HepG2 (cell line): Measurements from ENCODE around the gene ZBED5. TPM values are rescaled to one million over a fixed set of nuclear protein-coding genes. Genes with fewer than 3 reads are reported as not detected.

Experiments
- CBX2 ChIP-seq, 2 experiments: fragments of 200-600 bp in 1 of 2; sonication (generic); formaldehyde crosslinking in 1 of 2; IDR thresholded peaks; 2 replicates each; pipeline versions ENCODE4 v1.7.0 to v1.8.1; 2018 to 2022; ENCODE audit warnings: low read depth in 2 of 2, low read length in 1 of 2, mild to moderate bottlenecking in 1 of 2, missing genetic modification reagents in 1 of 2
- DZIP1 ChIP-seq: sonication (generic); formaldehyde crosslinking; IDR thresholded peaks from 2 replicates; pipeline ENCODE4 v1.5.0; 2020; ENCODE audit warnings: mild to moderate bottlenecking, missing genetic modification reagents
- HDAC1 ChIP-seq: sonication (generic); formaldehyde crosslinking; IDR thresholded peaks from 2 replicates; pipeline ENCODE4 v1.5.1; 2020; ENCODE audit warnings: mild to moderate bottlenecking, missing genetic modification reagents
- MAFK ChIP-seq, 2 experiments: IDR thresholded peaks in 1 of 2; conservative IDR thresholded peaks in 1 of 2; 2 replicates each; pipeline ENCODE4 v1.6.1; 2011; ENCODE audit warnings: improper control_type of control experiment in 2 of 2, low read length in 2 of 2
- SKIL ChIP-seq: sonication (generic); formaldehyde crosslinking; IDR thresholded peaks from 2 replicates; pipeline ENCODE4 v1.8.0; 2022; ENCODE audit warnings: missing genetic modification reagents, mild to moderate bottlenecking, moderate library complexity, borderline replicate concordance
- SMARCC2 ChIP-seq: fragments of 450-650 bp; IDR thresholded peaks from 2 replicates; pipeline ENCODE4 v1.6.1; 2017; ENCODE audit warnings: antibody characterized with exemption, mild to moderate bottlenecking
- SP4 ChIP-seq: sonication (generic); formaldehyde crosslinking; IDR thresholded peaks from 2 replicates; pipeline ENCODE4 v1.8.1; 2023; ENCODE audit warnings: mild to moderate bottlenecking, missing genetic modification reagents
- TARDBP ChIP-seq: sonication (generic); formaldehyde crosslinking; IDR thresholded peaks from 2 replicates; pipeline ENCODE4 v1.8.0; 2022; ENCODE audit warnings: mild to moderate bottlenecking, missing genetic modification reagents
- ZFP1 ChIP-seq: IDR thresholded peaks from 2 replicates; pipeline ENCODE4 v1.6.1; 2016
- ZNF121 ChIP-seq: sonication (generic); formaldehyde crosslinking; IDR thresholded peaks from 2 replicates; pipeline ENCODE4 v1.5.0; 2020; ENCODE audit warnings: mild to moderate bottlenecking, missing genetic modification reagents
- ZNF350 ChIP-seq: sonication (generic); formaldehyde crosslinking; IDR thresholded peaks from 2 replicates; pipeline ENCODE4 v1.4.0; 2020; ENCODE audit warnings: mild to moderate bottlenecking, low read depth, missing genetic modification reagents, borderline replicate concordance
- ZNF569 ChIP-seq: sonication (generic); formaldehyde crosslinking; IDR thresholded peaks from 2 replicates; pipeline ENCODE4 v1.5.0; 2020; ENCODE audit warnings: mild to moderate bottlenecking, missing genetic modification reagents, moderate library complexity, borderline replicate concordance
- ZNF614 ChIP-seq: IDR thresholded peaks from 2 replicates; pipeline ENCODE4 v1.6.1; 2018; ENCODE audit warnings: missing biosample characterization, missing genetic modification reagents, inconsistent platforms, borderline replicate concordance
- ZNF704 ChIP-seq: sonication (generic); formaldehyde crosslinking; IDR thresholded peaks from 2 replicates; pipeline ENCODE4 v1.8.1; 2023; ENCODE audit warnings: mild to moderate bottlenecking, inconsistent platforms, moderate library complexity, missing genetic modification reagents, borderline replicate concordance
- ZNF768 ChIP-seq: sonication (generic); formaldehyde crosslinking; IDR thresholded peaks from 2 replicates; pipeline ENCODE4 v1.4.0; 2020; ENCODE audit warnings: missing genetic modification reagents
- ZNF850 ChIP-seq: sonication (generic); formaldehyde crosslinking; conservative IDR thresholded peaks from 2 replicates; pipeline ENCODE4 v1.9.0; 2021; ENCODE audit warnings: mild to moderate bottlenecking, missing genetic modification reagents
- polyA plus RNA-seq, 8 experiments: library from polyadenylated mRNA; depleted of rRNA in 3 of 8; stranded (reverse) in 7 of 8; unstranded in 1 of 8; fragments of >200 nt; fragmentation: Illumina TruSeq in 4 of 8; extraction: Trizol in 4 of 8; gene quantifications; 2 replicates each; pipeline versions ENCODE4 v1.2.1 to v1.2.3, GENCODE V29; 2011 to 2016; ENCODE audit warnings: low read depth in 4 of 8, missing spikeins in 1 of 8, mixed read lengths in 1 of 8; ENCODE audit not compliant: insufficient read depth in 1 of 8
- total RNA-seq, 5 experiments: library from RNA; depleted of rRNA; stranded (reverse); fragments of >200 nt; fragmentation: Illumina TruSeq; extraction: Trizol; gene quantifications; 2 replicates each; pipeline ENCODE4 v1.2.3, GENCODE V29; 2016; ENCODE audit warnings: low read depth in 1 of 5
- TF ChIP-seq, protein P1 (sequence below): sonication (generic); formaldehyde crosslinking; IDR thresholded peaks from 2 replicates; pipeline ENCODE4 v1.4.0; 2020; ENCODE audit warnings: mild to moderate bottlenecking, missing genetic modification reagents
- TF ChIP-seq, protein P2 (sequence below): sonication (generic); formaldehyde crosslinking; IDR thresholded peaks from 2 replicates; pipeline ENCODE4 v1.4.0; 2020; ENCODE audit warnings: mild to moderate bottlenecking, missing genetic modification reagents

Gene ZBED5
- total and polyA plus RNA-seq, 2 of the 13 experiments (the other 11 are each of a cell fraction or from before 2014, with no cell fraction given): 18.2 to 38.6 TPM

DNA sequence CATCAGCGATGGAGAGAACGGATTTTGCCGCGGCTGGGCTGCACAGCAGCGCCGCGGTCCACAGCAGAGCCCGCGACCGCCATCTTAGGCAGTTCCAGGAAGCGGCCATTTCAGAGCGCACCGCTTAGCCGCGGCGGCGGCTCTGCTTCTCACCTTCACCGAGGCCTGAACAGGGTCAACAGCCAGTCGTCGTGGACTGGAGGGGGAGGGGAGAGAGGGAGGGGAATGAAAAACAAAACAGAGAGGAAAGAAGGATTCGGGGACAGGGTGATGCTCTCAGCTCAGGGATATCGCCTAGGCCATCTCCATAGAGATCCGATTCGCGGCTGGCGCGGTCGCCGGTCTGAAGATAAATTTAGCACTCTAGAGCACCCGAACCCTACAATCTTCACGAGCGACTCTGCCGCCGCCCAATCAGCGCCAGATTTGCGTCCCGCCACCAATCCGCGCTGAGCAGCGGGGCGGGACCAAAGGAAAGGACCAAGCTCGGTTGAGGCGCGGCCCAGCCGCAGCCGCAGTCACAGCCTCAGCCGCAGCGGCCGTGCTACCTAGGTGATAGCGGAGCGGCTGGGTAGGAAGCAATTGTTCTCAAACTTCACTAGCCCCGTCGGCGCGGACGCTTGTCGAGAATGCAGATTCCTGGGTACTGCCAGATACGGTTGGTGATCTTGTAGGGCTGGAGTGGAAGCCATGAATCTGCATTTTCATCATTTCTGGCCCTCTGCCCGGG is at the start of gene ZBED5 (continued):
- TF ChIP-seq ZNF569 (CRISPR knock-in tag) (no peak), CBX2 (IDR thresholded peaks at IDR 0.05; ENCODE audit: low read depth, low read length) (no peak), CBX2 (CRISPR knock-in tag; IDR thresholded peaks at IDR 0.05; ENCODE audit: low read depth) (no peak), MAFK (conservative IDR thresholded peaks at IDR 0.05 in 1 of 2, IDR thresholded peaks at IDR 0.05 in 1 of 2; ENCODE audit: low read length in 2 of 2) (no peak), ZNF704 (CRISPR knock-in tag) (no peak), ZNF350 (CRISPR knock-in tag) (peak; percentile 68), ZNF768 (CRISPR knock-in tag) (peak; percentile 55; the same call in 1 of the 2 replicates), SKIL (CRISPR knock-in tag) (no peak), ZNF121 (CRISPR knock-in tag) (no peak), ZNF614 (CRISPR knock-in tag) (0 out of 2 replicates have a peak, but pooled peaks have one; percentile 28), ZNF850 (no peak), ZFP1 (CRISPR knock-in tag) (no peak), SMARCC2 (no peak), DZIP1 (CRISPR knock-in tag) (no peak), HDAC1 (CRISPR knock-in tag) (peak; percentile 51; the same call in 1 of the 2 replicates), SP4 (peak; percentile 50), TARDBP (CRISPR knock-in tag) (no peak; the same call in 1 of the 2 replicates)
- TF ChIP-seq, protein P1, sequence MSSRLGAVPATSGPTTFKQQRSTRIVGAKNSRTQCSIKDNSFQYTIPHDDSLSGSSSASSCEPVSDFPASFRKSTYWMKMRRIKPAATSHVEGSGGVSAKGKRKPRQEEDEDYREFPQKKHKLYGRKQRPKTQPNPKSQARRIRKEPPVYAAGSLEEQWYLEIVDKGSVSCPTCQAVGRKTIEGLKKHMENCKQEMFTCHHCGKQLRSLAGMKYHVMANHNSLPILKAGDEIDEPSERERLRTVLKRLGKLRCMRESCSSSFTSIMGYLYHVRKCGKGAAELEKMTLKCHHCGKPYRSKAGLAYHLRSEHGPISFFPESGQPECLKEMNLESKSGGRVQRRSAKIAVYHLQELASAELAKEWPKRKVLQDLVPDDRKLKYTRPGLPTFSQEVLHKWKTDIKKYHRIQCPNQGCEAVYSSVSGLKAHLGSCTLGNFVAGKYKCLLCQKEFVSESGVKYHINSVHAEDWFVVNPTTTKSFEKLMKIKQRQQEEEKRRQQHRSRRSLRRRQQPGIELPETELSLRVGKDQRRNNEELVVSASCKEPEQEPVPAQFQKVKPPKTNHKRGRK: no peak
- TF ChIP-seq, protein P2, sequence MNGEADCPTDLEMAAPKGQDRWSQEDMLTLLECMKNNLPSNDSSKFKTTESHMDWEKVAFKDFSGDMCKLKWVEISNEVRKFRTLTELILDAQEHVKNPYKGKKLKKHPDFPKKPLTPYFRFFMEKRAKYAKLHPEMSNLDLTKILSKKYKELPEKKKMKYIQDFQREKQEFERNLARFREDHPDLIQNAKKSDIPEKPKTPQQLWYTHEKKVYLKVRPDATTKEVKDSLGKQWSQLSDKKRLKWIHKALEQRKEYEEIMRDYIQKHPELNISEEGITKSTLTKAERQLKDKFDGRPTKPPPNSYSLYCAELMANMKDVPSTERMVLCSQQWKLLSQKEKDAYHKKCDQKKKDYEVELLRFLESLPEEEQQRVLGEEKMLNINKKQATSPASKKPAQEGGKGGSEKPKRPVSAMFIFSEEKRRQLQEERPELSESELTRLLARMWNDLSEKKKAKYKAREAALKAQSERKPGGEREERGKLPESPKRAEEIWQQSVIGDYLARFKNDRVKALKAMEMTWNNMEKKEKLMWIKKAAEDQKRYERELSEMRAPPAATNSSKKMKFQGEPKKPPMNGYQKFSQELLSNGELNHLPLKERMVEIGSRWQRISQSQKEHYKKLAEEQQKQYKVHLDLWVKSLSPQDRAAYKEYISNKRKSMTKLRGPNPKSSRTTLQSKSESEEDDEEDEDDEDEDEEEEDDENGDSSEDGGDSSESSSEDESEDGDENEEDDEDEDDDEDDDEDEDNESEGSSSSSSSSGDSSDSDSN (CRISPR knock-in tag): no peak; the same call in 1 of the 2 replicates
